NT2/D1 (cell line): ENCODE data around the gene FKBP7.
"Not testable (repeated sequence)": the region's sequence is repeated elsewhere in the genome, so short reads cannot be mapped to it uniquely, and the experiment has no call there.

ENCODE experiments used
- DNase-seq: peaks from one replicate; pipeline ENCODE4 v3.0.0-alpha.2; 2011; ENCODE audit warnings: low read depth, low spot score
- H3K27me3 ChIP-seq: 2 replicates; pipeline ENCODE4 v1.6.0; 2011; ENCODE audit warnings: mild to moderate bottlenecking; ENCODE audit not compliant: insufficient read length, insufficient read depth
- H3K36me3 ChIP-seq: 2 replicates; pipeline ENCODE4 v1.6.1; 2011; ENCODE audit warnings: mild to moderate bottlenecking, low read length, mixed read lengths; ENCODE audit not compliant: insufficient read depth, insufficient read length
- H3K4me1 ChIP-seq: 2 replicates; pipeline ENCODE4 v1.5.1; 2011; ENCODE audit not compliant: insufficient read depth, insufficient read length
- H3K4me3 ChIP-seq: 2 replicates; pipeline ENCODE4 v1.5.1; 2011; ENCODE audit warnings: low read depth; ENCODE audit not compliant: insufficient read length
- H3K9ac ChIP-seq: 2 replicates; pipeline ENCODE4 v1.6.0; 2011; ENCODE audit warnings: low read depth; ENCODE audit not compliant: insufficient read length
- H3K9me3 ChIP-seq: 2 replicates; pipeline ENCODE4 v1.5.1; 2011; ENCODE audit warnings: mild to moderate bottlenecking, low read length; ENCODE audit not compliant: insufficient read depth
- SUZ12 ChIP-seq: IDR thresholded peaks from 2 replicates; pipeline ENCODE4 v1.6.1; 2011; ENCODE audit not compliant: insufficient read length, insufficient read depth; ENCODE audit errors: extremely low read depth
- YY1 ChIP-seq: IDR thresholded peaks from 2 replicates; pipeline ENCODE4 v1.6.1; 2011; ENCODE audit not compliant: insufficient read length, insufficient read depth
- ZNF274 ChIP-seq: IDR thresholded peaks from 2 replicates; pipeline ENCODE4 v1.6.1; 2011; ENCODE audit warnings: mild to moderate bottlenecking, low read depth, low read length

FKBP7 gene

DNA sequence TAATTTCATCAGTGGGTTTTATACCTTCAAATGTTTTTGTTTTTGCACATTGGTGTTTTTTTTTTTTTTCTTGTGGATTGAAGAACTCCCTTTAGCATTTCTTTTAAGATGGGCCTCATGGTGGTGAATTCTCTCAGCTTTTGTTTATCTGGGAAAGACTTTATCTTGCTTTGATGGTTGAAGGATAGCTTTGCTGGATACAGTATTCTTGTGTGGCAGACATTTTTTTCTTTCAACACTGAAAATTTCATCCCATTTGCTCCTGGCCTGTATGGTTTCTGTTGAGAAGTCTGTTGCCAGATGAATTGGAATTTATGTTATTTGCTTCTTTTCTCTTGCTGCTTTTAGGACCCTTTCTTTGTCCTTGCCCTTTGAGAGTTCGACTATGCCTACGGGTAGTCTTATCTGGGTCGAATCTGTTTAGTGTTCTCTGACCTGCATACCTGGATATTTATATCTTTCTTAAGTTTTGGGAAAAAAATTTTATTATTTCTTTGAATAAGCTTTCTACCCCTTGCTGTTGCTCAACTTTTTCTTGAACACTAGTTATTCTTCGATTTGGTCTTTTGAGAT, 53.1 kb downstream of the FKBP7 start:
- Histone ChIP-seq H3K4me3 (no peak overlapping the region), H3K9me3 (peaks cover 21% of the 10 kb centered on the region), H3K4me1 (no peaks in the 10 kb centered on the region), H3K27me3 (no peaks in the 10 kb centered on the region), H3K9ac (no peak overlapping the region), H3K36me3 (peaks cover 72% of the 10 kb centered on the region)
- DNase-seq: no peak
- TF ChIP-seq SUZ12: no peak
- TF ChIP-seq ZNF274: no peak
- TF ChIP-seq YY1: no peak

DNA sequence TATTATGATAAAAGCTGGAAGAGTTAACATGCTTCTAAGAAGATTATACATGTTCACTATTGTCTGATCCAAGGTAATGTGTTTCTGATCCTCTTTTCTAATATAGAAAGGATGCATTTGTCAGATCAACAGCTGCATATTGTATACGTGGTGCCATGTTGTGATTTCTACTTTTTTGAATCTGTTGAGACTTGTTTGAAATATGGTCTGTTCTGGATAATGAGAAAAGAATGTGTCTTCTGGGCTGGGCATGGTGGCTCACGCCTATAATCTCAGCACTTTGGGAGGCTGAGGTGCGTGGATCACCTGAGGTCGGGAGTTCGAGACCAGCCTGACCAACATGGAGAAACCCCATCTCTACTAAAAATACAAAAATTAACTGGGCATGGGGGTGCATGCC, 54.7 kb downstream of the FKBP7 start:
- not testable (repeated sequence) for H3K4me3 ChIP-seq, H3K9ac ChIP-seq, DNase-seq, H3K27me3 ChIP-seq, H3K4me1 ChIP-seq
- Histone ChIP-seq H3K36me3 (peaks cover 67% of the 10 kb centered on the region), H3K9me3 (peaks cover 21% of the 10 kb centered on the region)

DNA sequence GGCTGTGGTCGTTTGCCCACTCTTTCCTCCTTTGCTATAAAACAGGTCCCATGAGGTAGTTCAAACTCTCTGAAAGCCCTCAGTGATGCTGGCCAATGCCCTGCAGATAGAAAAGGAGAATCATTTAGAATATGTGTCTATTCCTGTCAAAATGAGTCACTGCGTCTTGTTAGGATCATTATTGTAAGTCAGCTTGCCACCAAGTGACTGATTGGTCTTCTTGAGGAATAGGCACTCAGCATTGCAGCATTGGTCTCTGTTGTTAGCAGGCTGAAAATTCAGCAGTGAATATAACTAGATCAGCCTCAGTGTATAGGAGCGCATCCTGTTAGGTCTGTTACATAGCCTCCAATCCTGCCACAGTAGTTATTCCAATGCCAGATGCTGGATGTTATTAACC, 56.3 kb downstream of the FKBP7 start:
- Histone ChIP-seq H3K36me3 (peaks cover 64% of the 10 kb centered on the region), H3K9me3 (peaks cover 21% of the 10 kb centered on the region), H3K4me1 (no peaks in the 10 kb centered on the region), H3K27me3 (no peaks in the 10 kb centered on the region), H3K4me3 (no peak overlapping the region), H3K9ac (no peak overlapping the region)
- DNase-seq: no peak
- TF ChIP-seq ZNF274: no peak
- TF ChIP-seq SUZ12: no peak
- TF ChIP-seq YY1: no peak

DNA sequence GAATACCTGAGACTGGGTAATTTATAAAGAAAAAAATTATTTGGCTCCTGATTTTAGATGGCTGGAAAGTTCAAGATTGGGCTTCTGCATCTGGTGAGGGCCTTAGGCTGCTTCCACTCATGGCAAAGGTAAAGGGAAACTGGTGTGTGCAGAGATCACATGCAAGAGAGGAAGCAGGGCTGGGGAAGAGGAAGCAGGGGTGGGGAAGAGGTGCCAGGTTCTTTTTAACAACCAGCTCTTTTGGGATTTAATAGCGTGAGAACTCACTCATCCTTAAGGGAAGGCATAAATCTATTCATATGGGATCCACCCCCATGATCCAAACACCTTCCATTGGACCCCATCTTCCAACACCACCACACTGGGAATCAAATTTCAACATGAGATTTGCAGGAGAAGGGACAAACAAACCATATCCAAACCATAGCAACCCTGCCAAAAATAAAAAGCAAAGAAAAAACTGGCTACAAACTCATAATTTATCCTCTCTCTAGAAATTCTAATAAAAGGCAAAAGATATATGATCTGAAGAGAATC, 57.9 kb downstream of the FKBP7 start:
- no peak overlapping the region for H3K9ac ChIP-seq
- H3K4me1 ChIP-seq: no peaks in the 10 kb centered on the region
- peaks cover 64% of the 10 kb centered on the region for H3K36me3 ChIP-seq
- no peaks in the 10 kb centered on the region for H3K27me3 ChIP-seq
- DNase-seq: no peak
- TF ChIP-seq ZNF274 (no peak), YY1 (no peak), SUZ12 (no peak)
- no peak overlapping the region for H3K4me3 ChIP-seq
- peaks cover 16% of the 10 kb centered on the region for H3K9me3 ChIP-seq

DNA sequence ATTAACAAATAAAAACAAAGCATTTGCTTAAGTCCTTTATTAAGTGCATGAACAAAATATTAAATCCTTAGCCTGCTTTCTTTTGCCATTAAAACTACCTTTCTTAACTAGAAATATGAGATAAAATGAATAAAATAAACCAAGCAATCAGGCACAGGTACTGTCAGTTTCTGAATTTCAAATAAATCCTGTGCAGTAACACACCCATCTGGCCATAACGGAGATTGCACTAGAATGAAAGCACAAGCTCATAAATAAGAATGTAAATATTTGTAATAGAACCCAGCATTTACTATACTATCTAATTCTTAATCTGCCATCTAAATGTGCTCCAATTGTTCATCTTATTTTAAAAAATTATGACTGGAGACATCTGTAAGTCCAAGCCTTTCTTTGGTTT, 59.3 kb downstream of the FKBP7 start:
- Histone ChIP-seq H3K9me3 (peaks cover 2% of the 10 kb centered on the region; the same call in 1 of the 2 replicates), H3K27me3 (no peaks in the 10 kb centered on the region), H3K4me1 (no peaks in the 10 kb centered on the region), H3K36me3 (peaks cover 66% of the 10 kb centered on the region), H3K4me3 (no peak overlapping the region), H3K9ac (no peak overlapping the region)
- DNase-seq: no peak
- TF ChIP-seq YY1 (no peak), SUZ12 (no peak), ZNF274 (no peak)

DNA sequence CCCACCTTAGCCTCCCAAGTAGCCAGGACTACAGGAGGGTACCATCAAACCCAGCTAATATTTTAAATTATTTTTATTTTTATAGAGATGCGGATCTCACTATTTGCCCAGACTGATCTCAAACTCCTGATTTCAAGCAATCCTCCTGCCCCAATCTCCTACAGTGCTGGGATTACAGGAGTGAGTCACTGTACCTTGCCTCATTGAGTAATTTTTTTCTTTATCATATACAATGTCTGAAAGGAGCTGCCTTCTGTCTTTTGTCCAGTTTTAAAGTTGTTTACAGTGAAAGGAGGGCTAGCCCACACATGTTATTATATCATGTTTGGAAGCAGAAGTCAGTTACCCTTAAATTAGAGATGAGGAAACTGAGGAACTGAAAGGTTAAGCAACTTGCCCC, 60.0 kb downstream of the FKBP7 start:
- Histone ChIP-seq H3K4me1 (no peaks in the 10 kb centered on the region), H3K4me3 (no peak overlapping the region), H3K9me3 (no peaks in the 10 kb centered on the region), H3K27me3 (no peaks in the 10 kb centered on the region), H3K9ac (no peak overlapping the region), H3K36me3 (peaks cover 66% of the 10 kb centered on the region)
- DNase-seq: no peak
- TF ChIP-seq YY1 (no peak), ZNF274 (no peak), SUZ12 (no peak)

DNA sequence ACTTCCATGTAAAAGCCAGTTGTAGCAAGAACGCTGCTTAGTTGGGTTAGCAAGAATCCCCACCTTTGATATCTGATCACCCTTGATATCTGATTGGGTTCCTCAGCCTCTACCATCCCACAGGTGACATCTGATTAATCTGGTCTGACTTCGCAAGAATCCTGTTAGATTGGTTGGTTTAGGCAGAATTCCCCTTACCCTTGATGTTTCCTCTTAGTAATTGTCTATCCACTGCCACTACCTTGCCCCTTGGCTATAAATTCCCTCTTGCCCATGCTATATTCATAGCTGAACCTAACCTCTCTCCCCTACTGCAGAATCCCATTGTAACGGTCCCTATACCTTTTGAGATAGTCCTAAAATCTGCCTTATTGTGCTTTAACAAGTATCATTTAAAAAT, 60.5 kb downstream of the FKBP7 start:
- Histone ChIP-seq H3K9me3 (no peaks in the 10 kb centered on the region), H3K4me3 (no peak overlapping the region), H3K9ac (no peak overlapping the region), H3K36me3 (peaks cover 62% of the 10 kb centered on the region), H3K4me1 (no peaks in the 10 kb centered on the region), H3K27me3 (no peaks in the 10 kb centered on the region)
- TF ChIP-seq YY1: no peak
- no peak for TF ChIP-seq SUZ12
- DNase-seq: no peak

DNA sequence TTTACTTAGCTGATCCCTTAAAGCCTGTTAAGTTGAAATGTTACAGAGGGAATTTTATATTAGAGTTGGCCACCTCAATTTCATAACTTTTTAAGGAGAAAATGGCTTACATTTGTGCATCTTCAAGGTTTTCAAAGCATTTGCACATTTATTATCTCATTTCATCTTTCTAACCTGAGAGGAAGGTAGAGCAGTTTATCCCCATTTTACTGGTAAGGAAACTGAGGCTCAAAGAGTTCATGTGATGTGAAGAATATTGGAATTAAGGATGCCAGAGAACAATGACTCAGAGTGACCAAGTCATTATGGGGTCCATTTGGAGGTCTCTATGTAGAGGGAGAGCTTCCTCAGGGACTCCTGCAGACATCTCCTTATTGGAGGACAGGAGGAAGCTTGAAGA, 62.4 kb downstream of the FKBP7 start:
- no peak for TF ChIP-seq YY1
- no peak for TF ChIP-seq SUZ12
- TF ChIP-seq ZNF274: no peak
- Histone ChIP-seq H3K27me3 (no peaks in the 10 kb centered on the region), H3K9me3 (no peaks in the 10 kb centered on the region), H3K4me3 (no peak overlapping the region), H3K9ac (no peak overlapping the region), H3K4me1 (no peaks in the 10 kb centered on the region), H3K36me3 (peaks cover 43% of the 10 kb centered on the region)
- no peak for DNase-seq
